T-cell (primary cell): ENCODE results near the gene CHDH. TPM values are rescaled to one million over a fixed set of nuclear protein-coding genes. Genes with fewer than 3 reads are reported as not detected.

Experiments used
- ATAC-seq, 4 experiments: fragments of 200-7000 bp in 3 of 4; fragments of 150-1000 bp in 1 of 4; cut with Tn5 transposase; replicated peaks in 1 of 4; 1 replicate in 3 of 4; 2 replicates in 1 of 4; pipeline ENCODE4 v1.10.0; 2021; ENCODE audit warnings: moderate library complexity in 3 of 4, mild to moderate bottlenecking in 2 of 4, moderate number of reproducible peaks in 1 of 4
- CTCF ChIA-PET, 2 donors: fragments of 300-600 bp; sonication (Branson Sonifier 250); formaldehyde crosslinking; loops; one replicate each; lab custom pipeline; 2022; ENCODE audit warnings: antibody characterized with exemption in 2 of 2; lab: Charles Lee
- POLR2A ChIA-PET, 2 donors: fragments of 300-600 bp; sonication (Branson Sonifier 250); formaldehyde crosslinking; loops; one replicate each; lab custom pipeline; 2022; ENCODE audit warnings: antibody characterized with exemption in 2 of 2; lab: Charles Lee
- DNase-seq, 35 experiments: peaks; one replicate each; pipeline versions ENCODE4 v3.0.0 to v3.0.0-alpha.2; 2013 to 2023
- H3K27ac ChIP-seq: one replicate; pipeline ENCODE4 v1.5.1; 2013; ENCODE audit warnings: low read length
- H3K27me3 ChIP-seq, 2 experiments: replicated peaks in 1 of 2; 1 replicate in 1 of 2; 2 replicates in 1 of 2; pipeline versions ENCODE4 v1.6.1 to v1.7.0; 2013; ENCODE audit warnings: low read length in 1 of 2, mixed read lengths in 1 of 2; ENCODE audit not compliant: control insufficient read depth in 2 of 2, insufficient read depth in 2 of 2; ENCODE audit errors: extremely low read depth in 1 of 2
- H3K36me3 ChIP-seq, 2 donors: 1 replicate in 1 of 2; 2 replicates in 1 of 2; pipeline versions ENCODE4 v1.6.1 to v1.7.0; 2013; ENCODE audit warnings: low read length in 1 of 2; ENCODE audit not compliant: control insufficient read depth in 2 of 2, insufficient read depth in 1 of 2; ENCODE audit errors: extremely low read depth in 1 of 2
- H3K4me1 ChIP-seq, 2 experiments: 1 replicate in 1 of 2; 2 replicates in 1 of 2; pipeline versions ENCODE4 v1.6.1 to v1.7.0; 2013; ENCODE audit warnings: low read length in 2 of 2, mixed read lengths in 1 of 2; ENCODE audit not compliant: insufficient read depth in 2 of 2, control insufficient read depth in 1 of 2; ENCODE audit errors: extremely low read depth in 1 of 2
- H3K4me3 ChIP-seq, 2 donors: 1 replicate in 1 of 2; 2 replicates in 1 of 2; pipeline versions ENCODE4 v1.5.1 to v1.7.0; 2013; ENCODE audit warnings: mild to moderate bottlenecking in 2 of 2, low read length in 1 of 2, moderate library complexity in 1 of 2; ENCODE audit not compliant: control insufficient read depth in 1 of 2; ENCODE audit errors: extremely low read depth in 1 of 2
- H3K9me3 ChIP-seq: 2 replicates; pipeline ENCODE4 v1.7.0; 2013
- H3K27ac Mint-ChIP-seq, 2 donors: one replicate each; pipeline ENCODE4 v1.8.0; 2020 to 2021; ENCODE audit warnings: mild to moderate bottlenecking in 2 of 2, mixed read lengths in 2 of 2
- H3K27me3 Mint-ChIP-seq, 2 donors: one replicate each; pipeline ENCODE4 v1.8.0; 2021 to 2022; ENCODE audit warnings: mixed read lengths in 2 of 2
- H3K36me3 Mint-ChIP-seq: one replicate; pipeline ENCODE4 v1.8.0; 2021; ENCODE audit warnings: mixed read lengths
- H3K4me1 Mint-ChIP-seq, 3 donors: one replicate each; pipeline ENCODE4 v1.8.0; 2020 to 2022; ENCODE audit warnings: mixed read lengths in 3 of 3, mild to moderate bottlenecking in 1 of 3
- H3K4me3 Mint-ChIP-seq, 3 donors: one replicate each; pipeline ENCODE4 v1.8.0; 2020 to 2022; ENCODE audit warnings: mild to moderate bottlenecking in 3 of 3, mixed read lengths in 3 of 3, moderate library complexity in 3 of 3
- H3K9me3 Mint-ChIP-seq, 3 donors: one replicate each; pipeline ENCODE4 v1.8.0; 2020 to 2022; ENCODE audit warnings: mixed read lengths in 3 of 3
- WGBS: methylation state at CpG from one replicate; pipeline ENCODE4 v1.1.5; 2013; ENCODE audit warnings: missing lambda C conversion rate; ENCODE audit not compliant: insufficient coverage; 5-methylcytosine and 5-hydroxymethylcytosine counted together
- total RNA-seq, 35 experiments: library from RNA in 6 of 35; stranded (reverse) in 6 of 35; fragments of 120-200 nt in 1 of 35; gene quantifications; one replicate each; pipeline versions ENCODE4 v1.2.1 to v1.2.4 and lab custom pipeline; 2013 to 2026

Gene CHDH
- total RNA-seq, 5 donors from 2014 or later (not counting 1 experiment from before 2014, with no cell fraction given): 0.18 to 2.3 (median 0.72) TPM

DNA sequence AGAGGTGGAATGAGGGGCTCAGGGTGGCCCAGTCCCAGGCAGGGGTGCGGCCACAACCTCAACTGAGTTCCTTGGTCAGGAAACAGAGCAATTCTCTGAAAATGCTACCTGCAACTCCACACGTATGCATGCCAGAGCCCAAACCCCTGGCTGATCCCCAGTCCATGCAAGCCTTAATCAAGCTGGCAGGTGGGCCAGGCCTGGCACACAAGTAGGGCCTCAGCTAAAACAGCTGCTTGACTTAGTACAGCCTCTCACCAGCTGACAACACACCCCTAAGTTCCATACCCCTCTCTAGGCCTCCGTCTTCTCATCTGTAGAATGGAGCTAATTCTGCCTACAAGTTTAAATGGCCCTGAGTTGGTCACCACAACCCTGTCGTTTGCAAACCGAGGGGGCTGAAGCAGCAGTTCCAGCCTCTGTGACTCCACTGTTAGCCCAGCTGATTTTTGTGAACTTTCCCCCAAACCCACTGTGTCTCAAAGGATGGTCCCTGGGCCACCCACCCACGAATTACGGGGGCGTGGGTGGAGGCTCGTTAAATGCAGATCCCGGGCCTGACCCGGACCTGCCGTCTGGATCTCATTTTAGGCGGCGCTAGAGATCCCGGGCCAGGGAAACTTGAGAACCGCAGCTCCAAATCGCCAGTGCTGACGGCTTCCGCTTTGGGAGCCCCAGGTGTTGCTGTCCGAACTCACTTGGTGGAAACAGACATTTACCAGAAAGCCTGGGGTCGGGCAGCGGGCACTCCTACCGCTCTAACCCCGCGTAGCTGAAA, 927 bp downstream of the CHDH start:
- 22% methylated on average over 25 of the region's 25 CpGs for WGBS
- POLR2A ChIA-PET: no interaction called here

DNA sequence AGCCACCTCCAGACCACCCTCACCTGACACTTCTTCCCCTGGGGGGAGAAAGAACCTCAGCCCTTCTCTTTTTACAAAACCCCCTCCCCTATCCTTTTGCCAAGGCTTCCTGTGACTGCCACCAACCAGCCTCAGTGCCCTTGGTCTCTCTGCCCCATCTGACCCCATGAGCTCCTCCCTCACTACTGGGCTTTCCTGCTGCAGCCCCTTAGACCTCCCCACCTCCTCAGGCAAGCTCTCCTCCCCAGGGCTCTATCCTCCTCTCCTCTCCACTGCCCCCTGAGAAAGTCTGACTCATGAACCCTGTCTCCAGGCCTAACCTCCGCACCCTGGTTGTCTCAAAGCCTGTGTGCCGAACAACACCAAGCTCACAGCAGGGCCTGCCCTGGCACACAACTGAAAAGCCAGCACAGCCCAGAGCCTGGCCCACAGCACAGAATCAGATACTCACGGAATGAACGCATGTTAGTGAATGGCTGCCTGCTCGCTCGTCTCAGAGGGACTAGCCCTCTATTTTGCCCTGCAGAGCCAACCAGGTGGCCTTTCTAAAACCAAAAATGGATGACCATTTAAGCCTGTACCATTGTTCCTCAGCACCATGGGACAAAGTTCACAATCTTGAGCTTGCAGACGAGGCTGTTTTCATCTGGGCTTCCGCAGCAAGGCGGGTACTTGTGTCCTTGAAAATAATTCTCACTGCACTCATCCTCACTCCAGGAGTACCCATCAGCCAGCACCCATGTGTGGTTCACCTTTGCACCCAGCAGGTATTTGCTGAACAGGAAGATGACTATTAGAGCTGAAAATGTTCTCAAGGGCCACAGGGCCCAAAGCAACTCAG, 1.7 kb downstream of the CHDH start:
- H3K27ac ChIP-seq: no peak overlapping the region
- peaks cover 0 to 10% of the 10 kb centered on the region in 2 experiments for H3K4me1 ChIP-seq
- H3K27ac Mint-ChIP-seq: peak overlapping the region in 1 of 2 donors; percentile 16
- peaks cover 0 to 12% (median 7%) of the 10 kb centered on the region in 3 donors for H3K4me1 Mint-ChIP-seq
- ChIA-PET CTCF (no interaction called here), POLR2A (no interaction called here)
- peak overlapping the region; percentile 55 to 68 (median 63) for H3K4me3 Mint-ChIP-seq
- ATAC-seq (no peak), DNase-seq (no peak)
- WGBS: 98% methylated on average over 9 of the region's 9 CpGs
- peaks cover 39 to 56% of the 10 kb centered on the region in 2 donors for H3K27me3 Mint-ChIP-seq
- no peaks in the 10 kb centered on the region for H3K9me3 Mint-ChIP-seq
- no peaks in the 10 kb centered on the region for H3K36me3 ChIP-seq
- H3K36me3 Mint-ChIP-seq: no peaks in the 10 kb centered on the region
- H3K4me3 ChIP-seq: no peak overlapping the region
- no peaks in the 10 kb centered on the region for H3K9me3 ChIP-seq
- H3K27me3 ChIP-seq: peaks cover 12 to 52% of the 10 kb centered on the region in 2 experiments

More for the DNA sequence above, 927 bp downstream of the CHDH start:
- Mint-ChIP-seq H3K4me3 (peak overlapping the region; percentile 55 to 68 (median 63)), H3K4me1 (peaks cover 0 to 12% (median 7%) of the 10 kb centered on the region in 3 donors), H3K27me3 (peaks cover 44 to 56% of the 10 kb centered on the region in 2 donors), H3K36me3 (no peaks in the 10 kb centered on the region), H3K27ac (peak overlapping the region in 1 of 2 donors; percentile 55), H3K9me3 (no peaks in the 10 kb centered on the region)
- peaks cover 0 to 10% of the 10 kb centered on the region in 2 experiments for H3K4me1 ChIP-seq
- peak overlapping the region; percentile 24 to 62 for H3K4me3 ChIP-seq
- no peaks in the 10 kb centered on the region for H3K36me3 ChIP-seq
- H3K9me3 ChIP-seq: no peaks in the 10 kb centered on the region
- H3K27me3 ChIP-seq: peaks cover 12 to 52% of the 10 kb centered on the region in 2 experiments
- no peak for DNase-seq
- CTCF ChIA-PET: no interaction called here
- H3K27ac ChIP-seq: no peak overlapping the region
- no peak for ATAC-seq

DNA sequence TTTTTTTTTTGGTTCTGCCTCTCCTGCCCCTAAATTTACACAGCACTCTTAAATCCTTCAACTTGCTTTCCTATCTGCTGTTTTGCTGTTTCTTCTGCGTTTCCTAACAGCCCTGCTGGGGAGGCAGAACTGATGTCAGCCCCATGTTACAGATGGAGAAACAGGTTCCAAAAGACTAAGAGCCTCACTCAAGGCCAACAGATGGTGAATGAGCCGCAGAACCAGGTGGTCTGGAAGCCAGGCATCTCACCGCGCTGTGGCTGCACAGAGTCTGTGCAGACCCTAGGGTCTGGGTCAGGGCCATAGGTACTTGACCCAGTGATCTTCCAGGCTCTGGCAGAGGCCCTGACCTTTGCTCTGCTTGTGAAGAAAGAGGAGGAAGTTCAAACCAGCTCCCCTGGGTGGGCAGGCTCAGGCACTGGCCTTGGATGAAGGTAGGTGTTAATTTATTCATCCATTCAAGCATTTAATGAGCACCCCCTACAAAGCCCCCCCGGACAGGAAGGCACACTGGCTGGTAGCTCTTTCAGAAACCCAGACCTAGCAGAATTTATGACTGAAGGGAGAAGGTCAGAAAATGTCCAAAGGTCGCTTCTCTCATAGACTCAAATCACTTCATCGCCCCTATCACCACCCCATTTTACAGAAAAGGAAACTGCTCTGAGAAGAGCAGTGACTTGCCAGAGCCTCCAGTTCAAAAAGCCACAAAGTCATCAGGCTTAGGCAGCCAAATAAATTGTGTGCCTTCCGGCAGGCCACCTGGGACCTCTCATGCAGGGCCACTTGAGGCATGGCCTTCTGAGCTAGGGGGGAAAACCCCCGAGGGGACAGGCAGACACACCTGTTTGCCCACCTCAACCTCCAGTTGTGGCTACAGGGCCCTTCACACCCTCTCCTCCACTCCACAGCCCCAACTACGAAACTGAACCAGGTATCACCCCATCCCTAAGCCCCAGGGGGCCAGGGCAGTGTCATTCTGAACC, 2.7 kb downstream of the CHDH start:
- no peaks in the 10 kb centered on the region for H3K9me3 ChIP-seq
- ChIA-PET CTCF (no interaction called here), POLR2A (no interaction called here)
- H3K4me1 Mint-ChIP-seq: peaks cover 0 to 12% (median 7%) of the 10 kb centered on the region in 3 donors
- peaks cover 0 to 10% of the 10 kb centered on the region in 2 experiments for H3K4me1 ChIP-seq
- H3K9me3 Mint-ChIP-seq: no peaks in the 10 kb centered on the region
- H3K36me3 Mint-ChIP-seq: no peaks in the 10 kb centered on the region
- no peak overlapping the region for H3K27ac Mint-ChIP-seq
- no peak for DNase-seq
- no peak for ATAC-seq
- H3K4me3 Mint-ChIP-seq: peak overlapping the region in 1 of 3 donors; percentile 10
- H3K36me3 ChIP-seq: no peaks in the 10 kb centered on the region
- no peak overlapping the region for H3K27ac ChIP-seq
- H3K4me3 ChIP-seq: no peak overlapping the region
- peaks cover 39 to 52% of the 10 kb centered on the region in 2 donors for H3K27me3 Mint-ChIP-seq
- WGBS: 78% methylated on average over 8 of the region's 10 CpGs
- peaks cover 9 to 48% of the 10 kb centered on the region in 2 experiments for H3K27me3 ChIP-seq

GRCh38 chr3:53842436-53843194, 3.6 kb downstream of the CHDH start:
- Histone ChIP-seq H3K4me1 (peaks cover 0 to 10% of the 10 kb centered on the region in 2 experiments), H3K27me3 (peaks cover 8 to 55% of the 10 kb centered on the region in 2 experiments), H3K27ac (no peak overlapping the region), H3K9me3 (no peaks in the 10 kb centered on the region), H3K4me3 (no peak overlapping the region), H3K36me3 (no peaks in the 10 kb centered on the region)
- Mint-ChIP-seq H3K36me3 (no peaks in the 10 kb centered on the region), H3K9me3 (no peaks in the 10 kb centered on the region), H3K4me1 (peaks cover 0 to 12% (median 7%) of the 10 kb centered on the region in 3 donors), H3K27me3 (peaks cover 35 to 52% of the 10 kb centered on the region in 2 donors), H3K4me3 (no peak overlapping the region), H3K27ac (no peak overlapping the region)
- DNase-seq (no peak), ATAC-seq (no peak)
- ChIA-PET CTCF (no interaction called here), POLR2A (no interaction called here)
- 82% methylated on average over 10 of the region's 12 CpGs for WGBS

GRCh38 chr3:53841296-53841695, 4.9 kb downstream of the CHDH start:
- H3K36me3 ChIP-seq: no peaks in the 10 kb centered on the region
- Mint-ChIP-seq H3K9me3 (no peaks in the 10 kb centered on the region), H3K27me3 (peaks cover 25 to 40% of the 10 kb centered on the region in 2 donors), H3K4me1 (peaks cover 0 to 5% (median 2%) of the 10 kb centered on the region in 3 donors), H3K36me3 (no peaks in the 10 kb centered on the region), H3K4me3 (no peak overlapping the region), H3K27ac (no peak overlapping the region)
- peaks cover 5 to 48% of the 10 kb centered on the region in 2 experiments for H3K27me3 ChIP-seq
- ATAC-seq: no peak
- POLR2A ChIA-PET: no interaction called here
- H3K9me3 ChIP-seq: no peaks in the 10 kb centered on the region
- peaks cover 0 to 5% of the 10 kb centered on the region in 2 experiments for H3K4me1 ChIP-seq
- DNase-seq: no peak
- no peak overlapping the region for H3K27ac ChIP-seq
- no peak overlapping the region for H3K4me3 ChIP-seq
- 95% methylated on average over 4 of the region's 5 CpGs for WGBS
- CTCF ChIA-PET: no interaction called here
